Measurements from ENCODE around the gene CALHM3.

Gene CALHM3

DNA sequence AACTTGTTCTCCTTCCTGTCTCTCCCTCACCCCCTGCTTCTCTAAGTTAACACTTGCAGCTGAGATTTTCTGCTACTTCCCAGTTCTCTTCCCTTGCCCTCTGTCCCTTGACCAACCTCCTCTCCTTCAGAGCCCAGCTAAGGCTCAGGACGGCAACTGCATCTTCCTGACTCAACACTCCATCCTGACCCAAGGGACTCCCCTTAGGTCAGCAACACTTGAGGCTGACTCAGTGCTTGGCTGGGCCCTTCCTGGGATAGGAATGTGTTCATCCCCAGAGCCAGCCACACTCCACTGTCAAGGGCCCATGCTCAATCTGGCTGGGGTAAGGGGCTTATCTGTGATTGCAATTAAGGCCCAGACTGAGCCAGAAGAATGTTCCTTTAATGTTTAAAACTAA is 30.3 kb downstream of the CALHM3 start:
- DNase-seq, result no peak

DNA sequence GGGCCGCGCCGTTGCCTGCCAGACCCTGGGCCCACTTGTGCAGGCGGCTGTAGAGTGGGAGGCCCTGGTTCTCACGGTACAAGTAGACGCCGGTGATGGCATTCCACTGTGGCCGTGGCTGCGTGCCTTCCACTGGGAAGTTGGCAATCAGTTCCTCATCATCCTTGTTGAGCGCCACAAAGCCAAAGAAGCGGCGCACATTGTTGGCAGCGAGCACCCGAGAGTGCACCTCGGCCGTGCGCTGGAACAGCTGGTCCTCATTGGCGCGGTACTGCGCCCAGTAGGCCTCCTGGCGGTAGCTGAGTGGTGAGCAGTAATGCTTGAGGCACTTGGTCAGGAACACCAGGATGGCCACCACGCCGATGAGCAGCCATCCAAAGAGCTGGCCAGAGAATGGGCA is 31.9 kb downstream of the CALHM3 start:
- no peak for DNase-seq

DNA sequence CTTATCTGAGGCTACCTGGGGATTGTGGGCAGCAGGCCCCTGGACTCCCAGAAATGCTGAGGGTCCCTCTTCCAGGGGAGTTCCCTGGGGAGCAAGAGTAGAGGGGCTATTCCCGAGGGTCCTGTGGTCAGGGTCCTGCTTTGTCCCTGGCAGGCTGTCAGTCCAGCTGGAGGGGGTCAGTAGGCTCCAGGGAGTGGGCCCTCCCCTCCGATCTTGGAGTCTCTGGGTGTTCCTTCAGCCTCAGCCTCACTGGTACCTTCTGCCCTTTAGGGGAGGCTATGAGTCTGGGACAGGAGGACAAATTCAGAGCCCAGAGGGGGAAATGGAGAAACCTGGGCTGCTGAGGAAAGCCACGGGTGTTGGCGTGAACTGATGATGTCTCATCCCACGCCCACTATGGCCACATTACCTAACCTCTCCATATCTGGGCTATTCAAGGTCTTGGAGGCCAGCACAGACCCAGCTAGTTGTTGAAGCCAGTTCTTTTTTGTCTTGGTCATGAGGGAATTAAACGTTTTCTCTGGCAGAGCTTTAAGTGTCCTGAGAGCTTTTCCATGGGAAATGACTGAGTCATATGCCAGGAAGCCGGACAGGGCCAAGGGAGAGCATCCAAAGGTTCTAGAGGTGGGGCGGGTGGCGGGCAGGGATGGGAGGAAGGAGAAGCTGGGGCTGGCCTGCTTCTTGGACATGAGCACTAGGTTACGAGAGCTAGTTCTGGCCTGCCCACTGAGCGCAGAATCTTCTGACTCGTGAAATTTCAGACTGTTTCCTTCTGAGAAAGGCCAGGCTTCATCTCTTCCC is 33.1 kb downstream of the CALHM3 start:
- no peak for DNase-seq

DNA sequence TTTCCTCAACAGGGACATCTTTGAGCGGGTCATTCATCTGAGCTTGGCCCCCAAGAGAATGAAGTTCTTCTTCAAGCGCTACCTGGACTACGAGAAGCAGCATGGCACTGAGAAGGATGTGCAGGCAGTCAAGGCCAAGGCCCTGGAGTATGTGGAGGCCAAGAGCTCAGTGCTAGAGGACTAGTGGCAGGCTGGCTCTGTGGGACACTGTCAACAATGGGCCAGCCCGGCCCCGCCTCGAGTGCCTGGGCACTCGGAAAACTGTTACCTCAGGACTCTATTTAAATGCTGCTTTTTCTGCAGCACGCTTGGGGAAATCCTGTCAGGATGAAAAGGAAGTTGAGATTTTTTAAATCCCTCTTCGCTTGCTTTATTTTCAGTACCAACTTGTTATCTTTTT is 33.7 kb downstream of the CALHM3 start:
- no peak for DNase-seq

DNA sequence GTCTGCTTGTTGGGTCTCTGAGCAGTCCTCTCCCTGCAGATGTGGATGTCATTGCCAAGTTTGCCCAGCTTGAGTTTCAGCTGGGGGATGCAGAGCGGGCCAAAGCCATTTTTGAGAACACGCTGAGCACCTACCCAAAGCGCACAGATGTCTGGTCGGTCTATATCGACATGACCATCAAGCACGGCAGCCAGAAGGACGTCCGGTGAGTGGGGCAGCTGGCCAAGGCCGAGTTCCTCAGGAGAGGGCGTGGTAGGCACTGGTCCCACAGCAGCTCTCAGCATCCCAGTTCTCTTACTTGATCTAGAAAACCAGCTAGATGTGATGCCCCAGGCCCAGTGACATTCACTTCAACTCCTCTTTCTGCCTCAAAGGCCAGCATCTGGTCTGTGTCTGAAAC is 34.6 kb downstream of the CALHM3 start:
- DNase-seq, result no peak

DNA sequence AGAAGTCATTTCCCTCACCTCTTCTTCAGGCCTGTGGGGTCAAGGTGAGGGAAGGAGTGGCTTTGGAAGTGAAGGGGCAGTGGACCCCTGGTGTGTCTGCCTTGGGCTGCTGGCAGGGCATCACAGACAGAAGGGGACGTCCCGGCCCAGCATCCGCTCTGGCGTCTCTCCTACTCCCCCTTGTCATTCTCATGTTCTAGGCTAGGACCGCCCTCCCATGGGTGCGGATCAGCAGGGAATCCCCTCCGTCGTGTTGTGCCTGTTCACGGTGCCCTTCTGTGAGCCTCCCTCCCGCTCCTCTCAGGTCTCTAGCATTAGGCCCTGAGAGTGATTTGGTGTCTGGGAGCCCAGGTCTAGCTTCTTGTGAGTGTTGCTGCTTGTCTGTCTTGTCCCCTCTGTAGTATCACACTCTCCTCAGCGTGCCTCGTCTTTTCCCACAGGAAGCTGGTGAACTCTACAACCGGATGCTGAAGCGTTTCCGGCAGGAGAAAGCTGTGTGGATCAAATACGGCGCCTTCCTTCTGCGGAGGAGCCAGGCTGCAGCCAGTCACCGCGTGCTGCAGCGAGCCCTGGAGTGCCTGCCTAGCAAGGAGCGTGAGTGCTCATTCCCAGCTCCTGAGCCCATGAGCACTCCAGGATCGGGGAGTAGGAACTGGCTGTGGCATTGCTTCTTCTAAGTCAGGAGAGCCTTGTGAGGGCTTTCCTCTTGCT is 35.4 kb downstream of the CALHM3 start:
- no peak for DNase-seq

DNA sequence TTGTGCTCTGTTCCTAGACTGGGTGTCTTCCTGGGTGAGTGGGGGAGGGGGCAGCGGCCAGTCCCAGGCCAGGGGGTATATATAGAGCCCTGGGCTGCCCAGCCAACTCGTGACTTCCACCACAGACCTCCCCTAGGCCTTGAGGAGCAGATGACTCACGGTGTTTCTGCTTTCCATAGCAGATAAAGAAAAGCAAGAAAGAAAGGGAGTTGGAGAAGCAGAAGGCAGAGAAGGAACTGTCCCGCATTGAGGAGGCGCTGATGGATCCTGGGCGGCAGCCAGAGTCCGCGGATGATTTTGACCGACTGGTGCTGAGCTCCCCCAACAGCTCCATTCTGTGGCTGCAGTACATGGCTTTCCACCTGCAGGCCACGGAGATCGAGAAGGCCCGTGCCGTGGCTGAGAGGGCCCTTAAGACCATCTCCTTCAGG is 37.0 kb downstream of the CALHM3 start:
- DNase-seq, result no peak

DNA sequence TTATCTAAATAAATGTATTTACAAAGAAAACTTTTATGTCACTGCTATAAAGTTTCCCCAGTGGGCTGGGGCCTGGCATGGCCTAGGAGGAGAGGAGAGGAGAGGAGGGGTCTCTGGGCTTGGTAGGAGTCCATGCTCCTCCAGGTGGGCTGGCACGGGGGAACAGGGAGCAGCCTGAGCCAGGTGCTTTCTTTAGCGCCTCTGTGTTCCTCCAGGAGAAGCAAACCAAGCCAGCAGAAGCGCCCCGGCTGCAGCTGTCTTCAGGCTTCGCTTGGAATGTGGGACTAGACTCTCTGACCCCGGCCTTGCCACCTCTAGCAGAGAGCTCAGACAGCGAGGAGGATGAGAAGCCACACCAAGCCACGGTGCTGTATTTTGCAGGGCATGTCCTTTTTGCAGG is 37.4 kb downstream of the CALHM3 start:
- DNase-seq, result no peak

DNA sequence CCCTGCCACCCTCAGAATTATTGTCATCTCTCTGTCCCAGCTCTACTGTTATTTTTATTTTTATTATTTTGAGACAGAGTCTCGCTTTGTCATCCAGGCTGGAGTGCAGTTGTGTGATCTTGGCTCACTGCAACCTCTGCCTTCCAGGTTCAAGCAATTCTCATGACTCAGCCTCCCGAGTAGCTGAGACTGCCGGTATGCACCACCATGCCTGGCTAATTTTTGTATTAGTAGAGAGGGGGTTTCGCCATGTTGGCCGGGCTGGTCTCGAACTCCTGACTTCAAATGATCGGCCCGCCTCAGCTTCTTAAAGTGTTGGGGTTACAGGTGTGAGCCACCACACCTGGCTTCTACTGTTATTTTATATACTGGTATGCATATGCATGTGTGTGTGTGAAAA is 37.8 kb downstream of the CALHM3 start:
- no peak for DNase-seq

DNA sequence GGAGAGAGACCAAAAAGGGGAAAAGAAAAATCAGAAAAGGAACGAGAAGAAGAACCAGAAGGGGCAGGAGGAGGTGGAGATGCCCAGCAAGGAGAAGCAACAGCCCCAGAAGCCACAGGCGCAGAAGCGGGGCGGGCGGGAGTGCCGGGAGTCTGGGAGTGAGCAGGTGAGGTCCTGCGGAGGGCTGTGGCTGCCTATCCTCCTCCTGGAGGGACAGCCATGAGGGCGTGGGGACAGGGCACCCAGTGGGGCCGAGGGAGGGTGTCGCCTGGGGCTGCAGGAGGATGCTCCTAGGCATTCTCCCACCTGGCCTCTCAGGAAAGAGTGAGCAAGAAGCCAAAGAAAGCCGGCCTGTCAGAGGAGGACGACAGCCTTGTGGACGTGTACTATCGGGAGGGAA is 38.6 kb downstream of the CALHM3 start:
- no peak for DNase-seq

DNA sequence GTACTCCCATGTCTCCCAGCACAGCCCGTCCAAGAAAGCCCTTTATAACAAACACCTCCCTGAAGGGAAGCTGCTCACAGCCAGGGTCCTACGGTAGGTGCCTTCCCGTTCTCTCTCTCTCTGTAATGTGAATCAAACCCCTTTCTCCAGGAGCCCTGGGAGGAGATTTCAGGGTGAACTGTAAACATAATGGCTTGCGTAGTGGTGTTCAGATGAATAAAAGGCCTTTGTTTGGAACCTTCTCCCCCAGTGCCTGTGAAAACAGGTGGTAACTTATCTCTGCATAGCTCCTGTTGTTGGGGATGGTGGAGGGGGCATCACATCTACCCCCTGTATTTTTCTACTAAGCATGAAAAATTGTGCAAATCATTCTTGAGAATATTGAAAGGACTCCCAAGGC is 39.3 kb downstream of the CALHM3 start:
- DNase-seq, result no peak

DNA sequence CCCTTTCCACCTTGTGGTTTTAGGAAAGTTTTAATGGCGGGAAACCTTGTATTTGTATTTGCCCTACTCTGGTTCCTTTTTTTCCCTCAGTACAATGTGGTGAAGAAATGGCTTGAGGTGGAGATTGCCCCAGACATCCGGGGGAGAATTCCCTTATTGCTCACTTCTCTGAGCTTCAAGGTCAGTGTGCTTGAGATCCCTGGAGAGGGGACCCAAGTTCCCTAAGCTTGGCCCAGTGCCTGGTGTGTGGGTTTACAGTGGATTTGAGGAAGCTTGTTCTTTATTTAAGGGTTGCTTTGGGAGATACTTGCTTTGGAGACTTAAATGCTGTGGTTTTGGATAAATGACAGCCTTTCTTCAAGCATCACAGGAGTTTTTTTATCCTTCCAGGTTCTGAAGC is 45.2 kb downstream of the CALHM3 start:
- DNase-seq, result no peak

DNA sequence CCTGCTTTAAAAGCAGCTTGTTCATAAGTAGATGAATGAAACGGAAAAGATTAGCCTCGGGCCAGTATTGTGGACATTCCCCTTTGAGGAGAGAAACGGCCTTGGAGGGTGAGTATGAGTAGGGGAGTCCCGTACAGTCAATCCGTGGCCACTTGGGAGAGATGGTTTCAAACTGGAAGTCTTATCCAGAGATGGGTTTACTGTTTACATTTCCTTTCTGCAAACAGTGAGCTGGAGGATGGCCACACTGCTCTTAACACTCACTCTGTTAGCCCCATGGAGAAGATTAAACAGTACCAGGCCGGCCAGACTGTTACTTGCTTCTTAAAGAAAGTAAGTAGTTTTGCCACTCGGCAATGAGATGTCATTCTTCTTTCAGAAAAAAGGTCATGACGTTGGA is 47.1 kb downstream of the CALHM3 start:
- no peak for DNase-seq

DNA sequence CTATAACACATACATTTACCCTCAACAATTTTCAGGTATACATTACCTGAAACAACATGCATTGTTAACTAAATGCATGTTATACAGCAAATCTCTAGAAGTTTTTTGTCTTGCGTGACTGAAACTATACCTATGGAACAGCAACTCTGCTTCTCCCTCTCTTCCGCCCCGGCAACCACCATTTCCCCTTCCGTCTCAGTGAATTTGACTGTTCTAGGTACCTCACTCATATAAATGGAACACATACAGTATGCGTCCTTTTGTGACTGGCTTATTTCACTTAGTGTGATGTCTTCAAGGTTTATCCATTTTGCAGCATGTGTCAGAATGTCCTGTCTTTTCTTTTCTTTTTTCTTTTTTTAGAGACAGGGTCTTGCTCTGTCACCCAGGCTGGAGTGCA is 49.4 kb downstream of the CALHM3 start:
- DNase-seq, result no peak

DNA sequence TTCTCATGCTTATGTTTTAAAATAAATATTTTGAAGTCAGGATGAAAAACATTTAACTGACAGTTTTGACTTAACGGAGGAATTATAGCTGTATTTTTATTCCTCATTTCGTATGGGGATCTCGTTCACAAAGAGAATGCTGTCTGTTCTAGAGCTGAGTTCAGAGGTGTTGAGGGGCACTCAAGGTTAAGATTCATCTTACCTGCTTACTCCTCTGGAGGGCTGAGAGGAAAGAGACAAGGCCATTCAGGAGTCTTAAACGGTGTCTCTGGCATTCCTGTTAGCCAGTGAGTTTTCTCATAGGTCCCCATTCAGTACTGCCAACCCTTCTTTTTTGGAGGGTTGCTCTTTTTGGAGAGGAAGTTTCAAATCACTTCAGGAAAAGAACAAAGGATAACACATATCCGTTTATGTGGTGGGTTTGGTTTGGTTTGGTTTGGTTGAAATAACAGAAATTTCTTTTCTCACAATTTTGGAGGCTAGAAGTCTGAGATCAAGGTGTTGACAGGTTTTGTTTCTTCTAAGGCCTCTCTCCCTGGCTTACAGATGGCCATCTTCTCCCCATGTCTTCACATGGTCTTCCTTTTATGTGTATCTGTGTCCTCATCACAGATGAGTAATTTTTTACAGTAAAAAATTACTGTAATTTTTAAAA is 49.9 kb downstream of the CALHM3 start:
- DNase-seq, result no peak

DNA sequence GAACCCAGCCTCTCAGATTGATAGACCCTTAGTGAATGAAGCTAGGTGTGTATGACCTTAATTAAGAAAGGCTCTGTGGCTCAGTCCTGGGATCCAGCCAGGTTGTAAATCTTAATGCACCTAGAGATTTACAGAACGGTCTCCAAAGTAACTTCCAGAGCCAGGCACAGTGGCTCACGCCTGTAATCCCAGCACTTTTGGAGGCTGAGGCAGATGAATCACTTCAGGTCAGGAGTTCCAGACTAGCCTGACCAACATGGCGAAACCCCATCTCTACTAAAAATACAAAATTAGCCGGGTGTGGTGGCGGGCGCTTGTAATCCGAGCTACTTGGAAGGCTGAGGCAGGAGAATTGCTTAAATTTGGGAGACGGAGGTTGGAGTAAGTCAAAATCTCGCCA is 51.2 kb downstream of the CALHM3 start:
- DNase-seq, result no peak

DNA sequence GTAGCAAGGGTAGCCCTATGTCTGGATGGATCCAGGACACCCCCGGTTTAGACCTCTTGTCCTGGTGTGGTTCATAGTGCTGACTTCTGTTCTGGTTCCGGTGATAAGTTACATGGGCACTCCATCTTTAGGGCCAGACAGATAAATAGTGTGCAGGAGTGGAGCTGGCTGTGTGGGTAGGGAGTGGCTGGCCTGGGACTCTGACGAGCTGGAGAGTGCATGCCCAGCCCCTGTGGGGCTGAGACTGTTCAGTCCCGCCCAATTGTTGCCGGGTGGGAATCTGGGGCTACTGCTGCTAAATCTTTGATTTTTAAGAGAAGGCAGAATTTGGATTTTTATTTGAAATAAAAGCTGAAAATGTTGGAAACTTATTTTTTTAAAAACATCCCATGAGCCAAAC is 55.3 kb downstream of the CALHM3 start:
- no peak for DNase-seq

Data from NCI-H345 (cell line).